Thoracic aorta (tissue), 2 donors: ENCODE results near the gene SPAG4. TPM values are rescaled to one million over a fixed set of nuclear protein-coding genes. Genes with fewer than 3 reads are reported as not detected.

Experiments used
- ATAC-seq: fragments of 150-250 bp; one replicate; pipeline ENCODE4 v1.8.0; 2017; ENCODE audit warnings: low read depth; ENCODE audit not compliant: insufficient number of reproducible peaks, low FRiP score
- DNase-seq: peaks from one replicate; pipeline ENCODE4 v3.0.0-alpha.2; 2020; ENCODE audit warnings: low spot score
- H3K27ac ChIP-seq, 2 donors: fragments of 200-600 bp; sonication (generic); 1 replicate in 1 of 2; 2 replicates in 1 of 2; pipeline ENCODE4 v1.5.1; 2016; ENCODE audit warnings: mild to moderate bottlenecking in 2 of 2, moderate library complexity in 2 of 2
- H3K27me3 ChIP-seq: fragments of 200-600 bp; sonication (generic); replicated peaks from 2 replicates; pipeline ENCODE4 v1.6.0; 2016; ENCODE audit warnings: mild to moderate bottlenecking; ENCODE audit not compliant: insufficient read depth
- H3K36me3 ChIP-seq: fragments of 200-600 bp; sonication (generic); one replicate; pipeline ENCODE4 v1.5.1; 2016
- H3K4me1 ChIP-seq, 2 donors: fragments of 200-600 bp; sonication (generic); 1 replicate in 1 of 2; 2 replicates in 1 of 2; pipeline versions ENCODE4 v1.5.1 to v1.6.0; 2016; ENCODE audit warnings: low read depth in 2 of 2, mild to moderate bottlenecking in 1 of 2; ENCODE audit not compliant: control insufficient read depth in 1 of 2
- H3K4me3 ChIP-seq: fragments of 200-600 bp; sonication (generic); 2 replicates; pipeline ENCODE4 v1.5.1; 2016; ENCODE audit warnings: mild to moderate bottlenecking
- H3K9me3 ChIP-seq: fragments of 200-600 bp; sonication (generic); 2 replicates; pipeline ENCODE4 v1.5.1; 2016
- CTCF ChIP-seq: fragments of 200-600 bp; sonication (generic); IDR thresholded peaks from one replicate; pipeline ENCODE4 v1.5.1; 2019; ENCODE audit warnings: antibody characterized with exemption
- total RNA-seq, 2 donors: library from RNA; depleted of rRNA; stranded (reverse); fragments of >200 nt; gene quantifications; one replicate each; pipeline versions ENCODE4 v1.1.0 to v1.2.3, GENCODE V29; 2016

SPAG4 gene
- total RNA-seq, 2 donors from 2014 or later = 1.5 TPM; not detected in 1

GRCh38 chr20:35576816-35577215 is 38.8 kb upstream of the SPAG4 start:
- Histone ChIP-seq H3K9me3 (peaks cover 5% of the 10 kb centered on the region), H3K4me3 (no peak overlapping the region), H3K27ac (no peak overlapping the region), H3K27me3 (no peaks in the 10 kb centered on the region), H3K4me1 (no peaks in the 10 kb centered on the region), H3K36me3 (no peaks in the 10 kb centered on the region)
- TF ChIP-seq CTCF = no peak
- DNase-seq (no peak), ATAC-seq (no peak)

- ATAC-seq = no peak
- H3K4me3 ChIP-seq = no peak overlapping the region
- TF ChIP-seq CTCF = no peak
These were observed 37.2 kb upstream of the SPAG4 start for GRCh38 chr20:35578469-35578868.

GRCh38 chr20:35579196-35579595 is 36.4 kb upstream of the SPAG4 start:
- Histone ChIP-seq H3K4me3 (no peak overlapping the region), H3K9me3 (no peaks in the 10 kb centered on the region), H3K27me3 (no peaks in the 10 kb centered on the region), H3K27ac (no peak overlapping the region), H3K4me1 (no peaks in the 10 kb centered on the region), H3K36me3 (no peaks in the 10 kb centered on the region)
- TF ChIP-seq CTCF = no peak
- ATAC-seq = no peak
- DNase-seq = no peak

More at GRCh38 chr20:35578469-35578868, 37.2 kb upstream of the SPAG4 start:
- Histone ChIP-seq H3K36me3 (no peaks in the 10 kb centered on the region), H3K27ac (no peak overlapping the region), H3K9me3 (no peaks in the 10 kb centered on the region), H3K27me3 (no peaks in the 10 kb centered on the region), H3K4me1 (no peaks in the 10 kb centered on the region)
- no peak for DNase-seq

- Histone ChIP-seq H3K4me3 (no peak overlapping the region), H3K36me3 (no peaks in the 10 kb centered on the region), H3K27me3 (no peaks in the 10 kb centered on the region), H3K27ac (no peak overlapping the region), H3K9me3 (no peaks in the 10 kb centered on the region), H3K4me1 (no peaks in the 10 kb centered on the region)
- DNase-seq (no peak), ATAC-seq (no peak)
- no peak for TF ChIP-seq CTCF
These were observed 33.5 kb upstream of the SPAG4 start for GRCh38 chr20:35582131-35582530.

GRCh38 chr20:35582741-35583404 is 32.8 kb upstream of the SPAG4 start:
- Histone ChIP-seq H3K4me3 (no peak overlapping the region), H3K27me3 (no peaks in the 10 kb centered on the region), H3K9me3 (no peaks in the 10 kb centered on the region), H3K27ac (no peak overlapping the region), H3K36me3 (no peaks in the 10 kb centered on the region), H3K4me1 (no peaks in the 10 kb centered on the region)
- no peak for DNase-seq
- TF ChIP-seq CTCF = no peak
- no peak for ATAC-seq
